ENCODE measurements around the gene APEH. TPM values are rescaled to one million over a fixed set of nuclear protein-coding genes. Genes with fewer than 3 reads are reported as not detected.
A peak's percentile ranks its signal among the peaks of the same experiment; 100 is the strongest.

Gene APEH
- total RNA-seq: 10 to 100 TPM; 58.7 to 67.7 TPM

GRCh38 chr3:49673715-49674496, at the start of gene APEH:
APEH (plus strand) TSS chr3:49674351; CDS start chr3:49674402, 51 bp downstream.
- WGBS, 2 donors: 0% methylated on average over 34 to 71 of the region's 71 CpGs
- Histone ChIP-seq H3K4me3 (peak within 1 kb of the TSS; percentile 59 to 98), H3K4me1 (peaks cover 33% of the 10 kb centered on the region), H3K27ac (peak within 1 kb of the TSS; percentile 90 to 96 (median 92)), H3K36me3 (replicated peaks in 1 of 2; ENCODE audit: insufficient read depth in 1 of 2, low read depth in 2 of 2) (peaks cover 0 to 6% of the 10 kb centered on the region in 2 donors), H3K27me3 (no peaks in the 10 kb centered on the region), H3K9me3 (no peaks in the 10 kb centered on the region)
- peak; percentile 89 for ATAC-seq
- peak; percentile 64 to 85 (median 79) for TF ChIP-seq POLR2A (IDR thresholded peaks at IDR 0.05)
- no peak for TF ChIP-seq CTCF (IDR thresholded peaks at IDR 0.05)
- intact Hi-C loops (cut with DNase I): no loop called here
- peak; percentile 95 to 99 (median 98) for DNase-seq

DNA sequence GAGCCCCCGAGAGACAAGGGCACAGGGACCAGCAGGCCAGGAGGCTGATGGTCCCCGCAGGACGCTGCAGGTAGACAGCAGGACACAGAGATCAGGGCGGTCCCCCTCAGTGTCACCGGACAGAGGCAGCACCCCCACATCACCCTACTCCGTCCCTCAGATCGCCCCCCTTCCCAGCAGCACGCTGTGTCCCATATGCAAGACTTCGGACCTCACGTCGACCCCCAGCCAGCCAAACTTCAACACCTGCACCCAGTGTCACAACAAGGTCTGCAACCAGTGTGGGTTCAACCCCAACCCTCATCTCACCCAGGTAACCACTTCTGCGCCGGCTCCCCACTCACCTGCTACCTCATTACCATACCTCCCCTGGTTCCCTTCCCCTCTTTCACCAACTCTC, 49.1 kb upstream of the APEH start:
- intact Hi-C loops (cut with DNase I): no loop called here
- no peak for DNase-seq
- TF ChIP-seq CTCF (IDR thresholded peaks at IDR 0.05) (no peak), POLR2A (IDR thresholded peaks at IDR 0.05) (no peak)
- H3K9me3 ChIP-seq: no peaks in the 10 kb centered on the region
- no peak for ATAC-seq
- no peak overlapping the region for H3K4me3 ChIP-seq
- no peaks in the 10 kb centered on the region for H3K36me3 ChIP-seq (replicated peaks in 1 of 2; ENCODE audit: insufficient read depth in 1 of 2, low read depth in 2 of 2)
- no peaks in the 10 kb centered on the region for H3K27me3 ChIP-seq
- 91 to 94% methylated on average over 9 to 11 of the region's 13 CpGs for WGBS, 2 donors
- H3K4me1 ChIP-seq: no peaks in the 10 kb centered on the region
- H3K27ac ChIP-seq: no peak overlapping the region

DNA sequence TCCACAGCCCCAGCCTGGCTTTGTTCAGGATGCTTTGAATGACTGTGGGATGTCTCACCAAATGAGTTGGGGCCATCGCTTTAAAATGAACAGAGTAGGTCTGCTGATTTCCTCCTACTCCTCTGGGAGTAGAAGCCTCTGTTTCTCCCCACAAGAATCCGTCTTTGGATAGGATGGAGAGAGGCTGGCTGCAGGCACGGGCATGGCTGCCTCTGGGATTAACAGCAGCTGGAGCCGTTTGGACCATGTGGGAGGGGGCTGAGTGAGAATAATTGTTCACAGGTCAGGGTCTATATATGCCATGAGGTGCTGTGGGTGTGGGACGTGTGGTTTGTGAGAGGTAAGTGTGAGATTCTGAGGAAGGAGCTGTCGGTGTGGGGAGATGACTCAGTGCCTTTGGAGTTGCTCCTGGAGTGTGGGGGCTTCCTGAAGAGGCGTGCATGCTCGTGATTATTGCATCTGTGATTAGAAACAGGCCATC, 48.0 kb upstream of the APEH start:
- ATAC-seq (no peak), DNase-seq (no peak)
- 57 to 60% methylated on average over 8 of the region's 8 CpGs for WGBS, 2 donors
- Histone ChIP-seq H3K4me3 (no peak overlapping the region), H3K27me3 (no peaks in the 10 kb centered on the region), H3K9me3 (no peaks in the 10 kb centered on the region), H3K4me1 (no peaks in the 10 kb centered on the region), H3K36me3 (replicated peaks in 1 of 2; ENCODE audit: insufficient read depth in 1 of 2, low read depth in 2 of 2) (no peaks in the 10 kb centered on the region), H3K27ac (no peak overlapping the region)
- intact Hi-C loops (cut with DNase I): no loop called here
- TF ChIP-seq POLR2A (IDR thresholded peaks at IDR 0.05) (no peak), CTCF (IDR thresholded peaks at IDR 0.05) (no peak)

DNA sequence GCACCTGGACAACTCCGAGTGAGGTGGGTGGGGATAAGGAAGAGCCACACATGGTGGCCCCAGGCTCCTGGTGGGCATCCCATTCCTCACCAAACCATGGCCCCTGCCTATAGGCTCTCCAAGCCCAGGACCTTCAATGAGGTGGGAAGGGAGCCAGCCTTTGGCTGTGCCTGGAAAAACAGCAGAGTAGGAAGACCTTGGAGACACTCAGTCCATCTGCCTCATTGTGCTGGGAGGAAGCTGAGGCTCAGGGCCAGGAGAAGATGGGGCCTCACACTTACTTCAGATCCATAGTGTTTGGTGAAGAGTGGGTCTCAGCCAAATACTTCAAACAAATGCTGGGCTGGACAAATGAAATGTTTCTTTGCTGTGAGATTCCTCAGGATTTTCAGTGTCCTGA, 47.4 kb upstream of the APEH start:
- TF ChIP-seq CTCF (IDR thresholded peaks at IDR 0.05) (no peak), POLR2A (IDR thresholded peaks at IDR 0.05) (no peak)
- Histone ChIP-seq H3K27me3 (no peaks in the 10 kb centered on the region), H3K36me3 (replicated peaks in 1 of 2; ENCODE audit: insufficient read depth in 1 of 2, low read depth in 2 of 2) (no peaks in the 10 kb centered on the region), H3K27ac (no peak overlapping the region), H3K4me3 (no peak overlapping the region), H3K9me3 (no peaks in the 10 kb centered on the region), H3K4me1 (no peaks in the 10 kb centered on the region)
- DNase-seq: no peak
- intact Hi-C loops (cut with DNase I): no loop called here
- WGBS, 2 donors: 83 to 92% methylated on average over 1 of the region's 1 CpG
- no peak for ATAC-seq

GRCh38 chr3:49627634-49628033, 46.5 kb upstream of the APEH start:
- 85 to 92% methylated on average over 5 of the region's 5 CpGs for WGBS, 2 donors
- Histone ChIP-seq H3K36me3 (replicated peaks in 1 of 2; ENCODE audit: insufficient read depth in 1 of 2, low read depth in 2 of 2) (no peaks in the 10 kb centered on the region), H3K27ac (no peak overlapping the region), H3K4me1 (no peaks in the 10 kb centered on the region), H3K9me3 (no peaks in the 10 kb centered on the region), H3K27me3 (no peaks in the 10 kb centered on the region), H3K4me3 (no peak overlapping the region)
- DNase-seq: no peak
- intact Hi-C loops (cut with DNase I): no loop called here
- ATAC-seq: no peak
- TF ChIP-seq CTCF (IDR thresholded peaks at IDR 0.05) (no peak), POLR2A (IDR thresholded peaks at IDR 0.05) (no peak)

Data from body of pancreas (tissue), 4 donors.